GM18502 (cell line): ENCODE measurements around the gene PTPN13.

Source experiments
- ATAC-seq: cut with Tn5 transposase; IDR thresholded peaks from one replicate; pipeline ENCODE4 v1.9.1; 2021; ENCODE audit warnings: mild to moderate bottlenecking; ENCODE audit not compliant: unreplicated experiment, poor library complexity

Gene PTPN13

DNA sequence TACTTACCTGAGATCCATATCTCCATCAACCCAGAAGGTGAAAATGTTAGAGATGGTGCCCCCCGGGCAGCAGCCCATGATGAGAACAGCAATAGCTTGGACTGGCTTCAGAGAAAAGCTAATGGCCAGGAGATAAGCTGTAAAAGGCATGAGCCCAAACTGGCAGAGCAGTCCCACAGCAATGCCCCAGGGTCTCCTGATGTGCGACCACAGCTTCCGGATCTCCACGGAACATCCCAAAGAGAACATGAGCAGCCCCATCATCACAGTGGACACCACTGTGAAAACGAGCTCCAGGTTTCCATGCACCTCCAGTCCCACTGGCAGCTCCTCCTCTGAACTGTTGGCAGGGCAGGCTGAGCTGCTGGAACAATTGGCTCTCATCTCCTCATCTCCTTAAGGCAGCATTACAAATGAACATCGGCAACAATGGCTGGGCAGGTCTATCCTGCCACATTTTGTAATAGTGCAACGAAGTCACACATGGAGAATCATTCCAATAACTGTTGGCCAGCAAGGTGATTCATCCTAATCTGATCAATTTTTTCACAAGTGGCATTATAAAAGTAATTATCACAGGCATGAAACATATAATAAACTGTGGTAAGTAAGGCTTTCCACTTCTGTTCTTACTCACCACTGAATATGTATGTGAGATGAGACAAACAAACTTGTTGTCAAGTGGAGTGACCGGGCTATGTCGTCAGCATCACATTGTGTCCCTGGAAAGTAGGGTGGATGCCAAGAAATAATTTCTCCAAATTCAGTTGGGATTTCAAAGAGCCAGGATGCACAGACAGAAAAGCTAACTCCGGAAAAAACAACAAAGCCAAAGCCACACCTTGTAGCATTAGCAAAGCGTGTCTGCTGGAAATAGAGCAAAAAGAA, 254.9 kb downstream of the PTPN13 start, which contains the start of gene SLC10A6:
Gene SLC10A6, minus strand, starts transcription at position 653 of the 888 bp plus-strand sequence. Its CDS starts 269 bp downstream, at position 384.
- no peak for ATAC-seq

DNA sequence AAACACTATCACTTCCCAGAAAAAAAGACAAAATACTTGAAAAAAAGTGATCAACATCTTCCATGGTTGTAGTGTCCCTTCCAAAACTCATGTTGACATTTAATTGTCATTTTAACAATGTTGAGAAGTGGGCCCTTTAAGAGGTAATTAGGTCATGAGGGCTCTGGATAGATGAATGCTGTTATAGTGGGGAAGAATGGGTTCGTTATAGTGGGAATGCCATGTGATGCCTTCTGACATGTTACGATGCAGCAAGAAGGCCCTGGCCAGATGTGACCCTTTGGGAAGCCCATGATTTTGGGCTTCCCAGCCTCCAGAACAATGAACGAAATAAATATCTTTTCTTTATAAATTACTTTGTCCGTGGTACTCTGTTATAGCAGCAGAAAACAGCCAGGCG, 259.1 kb downstream of the PTPN13 start:
- no peak for ATAC-seq

DNA sequence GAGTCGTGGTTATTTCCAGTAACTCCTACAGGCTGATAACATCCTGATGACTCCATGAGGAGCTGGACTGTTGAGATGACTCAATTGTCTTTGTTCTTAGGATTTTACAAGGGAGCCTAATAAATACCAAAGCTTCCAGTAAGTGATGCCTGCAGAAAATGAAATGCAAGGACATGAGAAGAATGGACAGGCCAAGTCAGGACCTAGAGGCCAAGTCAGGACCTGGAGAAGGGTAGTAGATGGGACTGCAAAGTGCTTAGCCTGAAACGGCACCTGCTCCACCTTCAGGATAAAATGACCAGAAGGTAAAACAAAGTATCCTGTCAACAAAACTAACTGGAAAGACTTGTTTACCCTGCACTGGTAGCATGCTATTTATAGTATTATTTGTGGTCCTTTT, 261.5 kb downstream of the PTPN13 start:
- no peak for ATAC-seq

DNA sequence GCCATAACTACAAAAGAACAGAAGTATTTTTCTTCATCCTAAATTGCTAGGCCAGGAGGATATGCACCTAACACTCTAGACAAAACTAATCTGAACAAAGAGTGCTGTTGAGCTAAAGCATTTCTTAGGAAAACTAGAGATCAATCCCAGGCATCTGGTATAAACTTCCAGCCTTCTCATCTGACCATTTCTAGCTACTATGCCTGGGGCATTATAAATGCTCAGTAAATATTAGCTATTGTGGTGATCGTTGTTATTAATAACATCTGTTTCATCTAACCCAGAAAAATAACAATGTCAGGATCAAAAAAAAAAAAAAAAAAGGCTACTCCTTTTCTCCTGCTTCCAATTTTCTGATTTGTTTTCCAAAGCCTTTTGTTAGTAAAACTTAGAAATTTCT, 262.8 kb downstream of the PTPN13 start:
- ATAC-seq: no peak

DNA sequence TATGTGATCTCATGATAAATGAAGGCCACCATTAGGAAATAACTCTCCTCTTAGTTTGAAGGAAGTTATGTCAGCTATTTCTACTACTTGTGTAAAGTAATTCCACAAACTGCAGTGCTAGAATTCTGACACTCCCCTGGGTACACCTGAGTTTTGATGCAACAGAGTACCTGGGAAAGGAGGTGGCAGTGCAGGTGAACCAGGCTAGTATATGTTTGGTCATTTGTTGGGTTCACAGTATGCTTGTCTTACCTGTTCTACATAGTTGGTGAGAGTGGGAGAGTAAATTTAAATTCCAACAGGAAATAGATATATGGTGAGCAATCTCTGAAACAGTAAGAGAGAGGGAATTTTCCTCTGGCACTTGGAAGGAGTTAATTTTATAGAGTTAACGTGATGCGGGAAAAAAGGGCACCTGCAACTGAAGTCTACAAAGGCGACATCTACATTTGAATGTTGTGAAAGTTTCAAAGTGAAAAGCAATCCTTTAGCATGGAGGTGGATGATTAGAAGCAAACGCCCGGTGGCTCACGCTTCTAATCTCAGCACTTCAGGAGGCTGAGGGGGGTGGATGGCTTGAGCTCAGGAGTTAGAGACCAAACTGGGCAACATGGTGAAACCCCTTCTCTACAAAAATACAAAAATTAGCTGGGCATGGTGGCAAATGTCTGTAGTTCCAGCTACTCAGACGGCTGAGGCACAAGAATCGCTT, 263.4 kb downstream of the PTPN13 start:
- ATAC-seq: no peak
